ENCODE measurements around the gene LILRB1.
"Not testable (repeated sequence)": the region's sequence is repeated elsewhere in the genome, so short reads cannot be mapped to it uniquely, and the experiment has no call there.

The LILRB1 gene

GRCh38 chr19:54614726-54615125 lies 15.6 kb upstream of the LILRB1 start:
- no peak for TF ChIP-seq ZFX (IDR thresholded peaks at IDR 0.05)
- TF ChIP-seq, protein P1, sequence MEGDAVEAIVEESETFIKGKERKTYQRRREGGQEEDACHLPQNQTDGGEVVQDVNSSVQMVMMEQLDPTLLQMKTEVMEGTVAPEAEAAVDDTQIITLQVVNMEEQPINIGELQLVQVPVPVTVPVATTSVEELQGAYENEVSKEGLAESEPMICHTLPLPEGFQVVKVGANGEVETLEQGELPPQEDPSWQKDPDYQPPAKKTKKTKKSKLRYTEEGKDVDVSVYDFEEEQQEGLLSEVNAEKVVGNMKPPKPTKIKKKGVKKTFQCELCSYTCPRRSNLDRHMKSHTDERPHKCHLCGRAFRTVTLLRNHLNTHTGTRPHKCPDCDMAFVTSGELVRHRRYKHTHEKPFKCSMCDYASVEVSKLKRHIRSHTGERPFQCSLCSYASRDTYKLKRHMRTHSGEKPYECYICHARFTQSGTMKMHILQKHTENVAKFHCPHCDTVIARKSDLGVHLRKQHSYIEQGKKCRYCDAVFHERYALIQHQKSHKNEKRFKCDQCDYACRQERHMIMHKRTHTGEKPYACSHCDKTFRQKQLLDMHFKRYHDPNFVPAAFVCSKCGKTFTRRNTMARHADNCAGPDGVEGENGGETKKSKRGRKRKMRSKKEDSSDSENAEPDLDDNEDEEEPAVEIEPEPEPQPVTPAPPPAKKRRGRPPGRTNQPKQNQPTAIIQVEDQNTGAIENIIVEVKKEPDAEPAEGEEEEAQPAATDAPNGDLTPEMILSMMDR (conservative IDR thresholded peaks at IDR 0.05), result no peak
- H3K27ac ChIP-seq, result no peak overlapping the region

- H3K27ac ChIP-seq, result no peak overlapping the region
- TF ChIP-seq, protein P1 (conservative IDR thresholded peaks at IDR 0.05), result no peak
- no peak for TF ChIP-seq ZFX (IDR thresholded peaks at IDR 0.05)
Observed at GRCh38 chr19:54616057-54616456, 14.2 kb upstream of the LILRB1 start.

DNA sequence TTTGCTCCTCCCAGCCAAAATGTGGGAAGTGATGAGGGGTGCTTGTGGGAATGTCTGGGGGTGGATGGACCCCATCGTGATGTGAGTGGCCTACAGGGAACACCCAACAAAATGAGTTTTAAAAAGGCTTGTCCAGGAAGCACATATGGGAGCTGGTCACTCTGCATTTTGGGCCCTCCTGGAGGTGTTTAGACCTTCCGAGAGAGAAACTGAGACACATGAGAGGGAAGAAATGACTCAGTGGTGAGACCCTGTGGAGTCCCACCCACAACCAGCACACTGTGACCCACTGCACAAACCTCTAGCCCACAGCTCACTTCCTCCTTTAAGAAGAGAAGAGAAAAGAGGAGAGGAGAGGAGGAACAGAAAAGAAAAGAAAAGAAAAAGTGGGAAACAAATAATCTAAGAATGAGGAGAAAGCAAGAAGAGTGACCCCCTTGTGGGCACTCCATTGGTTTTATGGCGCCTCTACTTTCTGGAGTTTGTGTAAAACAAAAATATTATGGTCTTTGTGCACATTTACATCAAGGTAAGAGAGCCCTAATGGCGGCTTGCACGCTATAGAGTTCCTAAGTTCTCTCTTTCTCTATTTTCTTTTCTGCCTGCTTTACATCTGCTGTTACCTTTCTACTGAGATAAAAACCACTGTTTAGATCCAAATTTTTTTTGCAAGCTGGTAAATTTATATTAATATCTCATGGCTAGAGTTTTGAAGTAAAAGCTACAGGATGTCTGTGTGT lies 13.3 kb upstream of the LILRB1 start:
- TF ChIP-seq, protein P1 (conservative IDR thresholded peaks at IDR 0.05), result no peak
- TF ChIP-seq ZFX (IDR thresholded peaks at IDR 0.05), result no peak
- H3K27ac ChIP-seq, result no peak overlapping the region

GRCh38 chr19:54620464-54620863 lies 9.8 kb upstream of the LILRB1 start:
- no peak overlapping the region for H3K27ac ChIP-seq
- TF ChIP-seq, protein P1 (conservative IDR thresholded peaks at IDR 0.05), result no peak
- TF ChIP-seq ZFX (IDR thresholded peaks at IDR 0.05), result no peak

DNA sequence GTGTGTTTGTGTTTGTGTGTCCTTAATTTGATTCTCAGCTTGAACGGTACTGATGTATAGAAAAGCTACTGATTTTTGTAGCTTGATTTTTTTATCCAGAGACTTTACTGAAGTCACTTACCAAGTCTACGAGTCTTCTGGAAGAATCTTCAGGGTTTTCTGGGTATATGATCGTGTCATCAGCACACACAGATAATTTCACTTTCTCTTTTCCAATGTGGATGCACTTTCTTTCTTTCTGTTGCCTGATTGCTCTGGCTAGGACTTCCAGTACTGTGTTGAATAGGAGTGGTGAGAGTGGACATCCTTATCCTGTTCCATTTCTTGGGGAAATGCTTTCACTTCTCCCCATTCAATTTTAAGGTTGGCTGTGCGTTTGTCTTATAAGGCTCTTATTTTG lies 7.9 kb upstream of the LILRB1 start:
- H3K27ac ChIP-seq, result no peak overlapping the region
- TF ChIP-seq ZFX (IDR thresholded peaks at IDR 0.05), result no peak
- TF ChIP-seq, protein P1 (conservative IDR thresholded peaks at IDR 0.05), result no peak

GRCh38 chr19:54624234-54624633 lies 6.0 kb upstream of the LILRB1 start:
- H3K27ac ChIP-seq, result not testable (repeated sequence)

- not testable (repeated sequence) for H3K27ac ChIP-seq
Observed at GRCh38 chr19:54624934-54625730, 5.2 kb upstream of the LILRB1 start.

- TF ChIP-seq ZFX (IDR thresholded peaks at IDR 0.05), result no peak
- peak overlapping the region; percentile 94; the same call in 1 of the 2 replicates for H3K27ac ChIP-seq
Observed at GRCh38 chr19:54626757-54627156, 3.5 kb upstream of the LILRB1 start.

- H3K27ac ChIP-seq, result peak overlapping the region; percentile 94
Observed at GRCh38 chr19:54627912-54628311, 2.4 kb upstream of the LILRB1 start.

Data from C4-2B (cell line).